HG03280 (cell line): ENCODE measurements around the gene LIX1L.
"Not testable (repeated sequence)": the region's sequence is repeated elsewhere in the genome, so short reads cannot be mapped to it uniquely, and the experiment has no call there.

Experiments used
- ATAC-seq: cut with Tn5 transposase; IDR thresholded peaks from one replicate; pipeline ENCODE4 v1.9.1; 2021; ENCODE audit warnings: mild to moderate bottlenecking, moderate library complexity; ENCODE audit not compliant: unreplicated experiment

The LIX1L gene

GRCh38 chr1:145937436-145937835, 20.4 kb downstream of the LIX1L start:
- ATAC-seq = no peak

GRCh38 chr1:145936247-145936646, 21.6 kb downstream of the LIX1L start:
- no peak for ATAC-seq

GRCh38 chr1:145935708-145936107, 22.1 kb downstream of the LIX1L start:
- ATAC-seq = no peak

GRCh38 chr1:145932522-145933009, 25.3 kb downstream of the LIX1L start:
- ATAC-seq = not testable (repeated sequence)

GRCh38 chr1:145927916-145928643, 29.7 kb downstream of the LIX1L start:
- no peak for ATAC-seq

GRCh38 chr1:145927063-145927886, 30.5 kb downstream of the LIX1L start, which contains the start of gene RBM8A:
Gene RBM8A (minus strand): TSS chr1:145927484. CDS start chr1:145927426, 58 bp downstream.
- ATAC-seq = peak; percentile 98

GRCh38 chr1:145926686-145927062, 31.1 kb downstream of the LIX1L start:
- ATAC-seq = peak; percentile 3

GRCh38 chr1:145922266-145922665, 35.6 kb downstream of the LIX1L start:
- no peak for ATAC-seq

GRCh38 chr1:145920297-145920696, 37.5 kb downstream of the LIX1L start:
- not testable (repeated sequence) for ATAC-seq

- ATAC-seq = peak; percentile 79
Measured at GRCh38 chr1:145918992-145919939, 38.6 kb downstream of the LIX1L start.

- peak; percentile 82 for ATAC-seq
Measured at GRCh38 chr1:145918144-145918991, 39.4 kb downstream of the LIX1L start, which contains the start of gene PEX11B. Gene PEX11B (minus strand): TSS chr1:145918717. CDS start chr1:145918688, 29 bp downstream.

- ATAC-seq = no peak
Measured at GRCh38 chr1:145917595-145917994, 40.2 kb downstream of the LIX1L start.

GRCh38 chr1:145916745-145917144, 41.1 kb downstream of the LIX1L start:
- no peak for ATAC-seq

GRCh38 chr1:145912128-145912641, 45.6 kb downstream of the LIX1L start:
- ATAC-seq = no peak

GRCh38 chr1:145908653-145909052, 49.2 kb downstream of the LIX1L start:
- no peak for ATAC-seq

- ATAC-seq = no peak
Measured at GRCh38 chr1:145906954-145907753, 50.7 kb downstream of the LIX1L start.

- no peak for ATAC-seq
Measured at GRCh38 chr1:145901312-145902021, 56.4 kb downstream of the LIX1L start.

GRCh38 chr1:145898756-145899155, 59.1 kb downstream of the LIX1L start:
- no peak for ATAC-seq
